ENCODE data around the gene COX7A2L.
"Not testable (repeated sequence)": the region's sequence is repeated elsewhere in the genome, so short reads cannot be mapped to it uniquely, and the experiment has no call there.

Gene COX7A2L

GRCh38 chr2:42367835-42368234 lies 6.8 kb upstream of the COX7A2L start:
- DNase-seq (ENCODE audit: low read depth) = no peak

- no peak for DNase-seq (ENCODE audit: low read depth)
These were observed 5.4 kb upstream of the COX7A2L start for GRCh38 chr2:42366411-42366810.

DNA sequence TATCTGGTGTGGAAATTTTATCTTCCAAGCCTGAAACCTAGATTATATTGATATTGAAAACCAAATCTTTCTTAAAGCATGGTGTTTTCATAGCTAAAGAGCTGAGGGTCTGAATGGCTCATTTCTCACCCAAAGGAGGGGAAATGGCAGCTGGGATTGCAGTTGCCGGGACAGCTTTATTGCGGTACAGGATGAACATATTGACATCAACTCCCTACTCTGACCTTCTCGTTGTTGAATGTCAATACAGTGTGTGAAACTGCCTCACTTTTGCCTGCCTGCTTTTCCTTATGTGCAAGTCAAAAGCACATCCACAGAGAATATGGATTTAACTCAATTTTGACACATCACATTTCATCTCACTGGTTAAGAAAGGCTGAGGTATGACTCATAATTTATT lies 3.6 kb upstream of the COX7A2L start:
- no peak for DNase-seq (ENCODE audit: low read depth)

DNA sequence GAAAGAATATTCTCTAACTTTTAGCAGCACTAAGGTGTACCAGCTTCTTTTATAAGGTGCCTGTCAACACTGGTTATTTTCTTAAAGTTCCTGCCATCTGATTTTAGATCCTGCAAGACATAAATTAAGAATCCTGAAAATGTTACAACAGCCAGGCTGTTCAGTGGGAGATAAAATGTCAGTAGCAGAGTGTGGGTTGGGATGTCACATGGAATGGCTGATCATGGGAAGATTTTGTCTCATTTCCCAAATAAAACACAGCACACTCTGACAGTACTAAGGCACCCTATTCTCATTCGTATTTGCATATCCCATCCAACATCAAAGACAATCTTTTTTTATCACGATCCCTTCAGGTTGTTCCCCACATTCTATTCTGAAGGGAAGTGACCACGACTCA lies 2.4 kb upstream of the COX7A2L start:
- no peak for DNase-seq (ENCODE audit: low read depth)

- no peak for DNase-seq (ENCODE audit: low read depth)
These were observed 789 bp upstream of the COX7A2L start for GRCh38 chr2:42361728-42362283.

DNA sequence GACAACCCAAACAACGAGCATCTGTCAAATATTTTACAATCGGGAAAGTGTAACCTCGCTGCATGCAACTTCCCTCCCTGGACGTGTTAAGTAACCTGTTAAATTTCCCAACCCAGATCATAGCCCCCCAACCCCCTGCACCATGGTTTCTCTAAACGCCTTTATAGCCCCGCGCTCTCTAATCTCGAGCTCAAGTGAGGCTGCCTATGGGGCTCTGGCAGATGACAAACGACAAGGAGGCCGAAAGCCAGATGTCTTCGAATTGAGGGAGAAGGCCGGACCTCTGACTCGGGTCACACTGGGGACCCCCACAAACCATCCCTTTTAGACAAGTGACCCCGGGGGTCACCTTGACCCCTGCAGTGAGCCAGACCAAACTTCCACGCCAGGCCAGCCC lies 526 bp downstream of the COX7A2L start:
- DNase-seq (ENCODE audit: low read depth) = peak; percentile 24

- DNase-seq (ENCODE audit: low read depth) = peak; percentile 64
These were observed 993 bp downstream of the COX7A2L start for GRCh38 chr2:42359965-42360483.

GRCh38 chr2:42359304-42359964 lies 1.6 kb downstream of the COX7A2L start:
- peak; percentile 17 for DNase-seq (ENCODE audit: low read depth)

DNA sequence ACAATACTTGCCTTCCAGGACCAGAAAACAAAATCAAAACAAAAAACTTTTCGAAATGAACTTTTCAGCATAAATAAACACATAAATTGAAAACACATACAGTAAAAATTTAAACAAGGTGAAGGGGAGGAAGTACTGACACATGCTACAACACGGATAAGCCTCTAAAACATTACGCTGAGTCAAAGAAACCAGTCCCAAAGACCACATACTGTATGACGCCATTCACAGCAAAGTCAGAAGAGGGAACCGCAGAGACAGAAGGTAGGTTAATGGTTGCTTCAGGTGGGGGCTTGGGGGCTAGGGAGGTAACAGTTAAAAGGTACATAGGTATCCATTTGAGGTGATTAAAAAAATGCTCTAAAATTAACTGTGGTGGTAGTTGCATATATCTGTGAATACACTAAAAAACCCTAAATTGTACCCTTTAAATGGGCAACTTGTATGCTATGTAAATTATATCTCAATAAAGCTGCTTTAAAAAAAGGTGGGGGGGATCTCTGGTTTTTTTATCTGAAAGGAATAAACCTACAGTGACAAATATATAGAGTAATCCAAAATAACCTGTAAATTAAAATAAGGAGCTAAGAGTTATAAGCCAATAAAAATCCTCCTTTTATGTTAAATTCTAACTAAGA lies 7.1 kb downstream of the COX7A2L start:
- peak; percentile 22 for DNase-seq (ENCODE audit: low read depth)

- DNase-seq (ENCODE audit: low read depth) = no peak
These were observed 9.2 kb downstream of the COX7A2L start for GRCh38 chr2:42351864-42352263.

DNA sequence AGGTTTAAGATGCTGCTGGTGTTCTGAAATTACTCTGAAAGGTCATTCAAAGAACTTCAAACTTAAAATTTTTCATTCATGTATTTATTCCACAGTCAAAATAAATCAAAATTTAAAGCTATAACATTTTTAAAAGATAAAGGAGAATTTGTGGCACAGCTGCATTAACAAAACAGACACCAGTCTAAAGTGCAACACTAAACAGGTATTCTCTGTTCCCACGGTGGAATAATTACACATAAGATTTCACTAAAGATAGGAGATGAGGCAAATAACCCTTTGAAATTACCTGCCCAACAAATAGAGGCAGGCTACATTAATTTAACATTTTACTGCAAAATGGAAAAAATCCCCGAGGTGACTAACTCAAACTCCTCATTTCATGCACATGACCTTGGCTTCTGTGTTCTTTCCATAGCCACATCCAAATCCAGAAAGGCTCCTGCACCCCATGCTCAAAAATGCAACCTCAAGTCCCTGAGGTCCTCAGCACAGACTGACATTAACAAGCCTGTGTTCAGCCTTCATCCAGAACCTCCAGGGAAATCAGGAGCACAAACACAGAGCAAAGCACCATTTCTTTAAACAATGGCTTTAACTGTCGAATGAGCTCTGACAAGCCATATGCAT lies 10.5 kb downstream of the COX7A2L start:
- DNase-seq (ENCODE audit: low read depth) = no peak

GRCh38 chr2:42348113-42348805 lies 12.8 kb downstream of the COX7A2L start:
- no peak for DNase-seq (ENCODE audit: low read depth)

- not testable (repeated sequence) for DNase-seq (ENCODE audit: low read depth)
These were observed 13.5 kb downstream of the COX7A2L start for GRCh38 chr2:42347518-42347917.

GRCh38 chr2:42346856-42347255 lies 14.2 kb downstream of the COX7A2L start:
- not testable (repeated sequence) for DNase-seq (ENCODE audit: low read depth)

DNA sequence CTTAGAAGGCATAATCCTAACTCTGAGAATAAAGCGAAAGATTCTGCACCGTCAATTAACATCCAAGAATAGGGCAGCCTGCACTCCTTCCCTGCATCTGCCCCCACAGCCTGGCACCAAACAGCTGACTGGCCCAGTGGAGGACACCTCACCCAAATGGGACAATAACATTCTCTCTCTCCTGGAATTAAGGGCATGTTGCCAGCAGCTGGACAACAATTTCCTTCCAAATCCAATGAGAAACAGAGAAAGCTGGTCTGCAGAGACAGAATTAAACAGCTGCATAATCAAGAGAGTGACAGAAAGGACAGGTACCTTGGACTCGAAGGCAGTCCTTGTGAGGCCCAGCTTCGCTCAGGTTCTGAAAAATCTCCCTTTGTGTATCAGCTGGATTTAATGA lies 15.0 kb downstream of the COX7A2L start:
- DNase-seq (ENCODE audit: low read depth) = no peak

DNA sequence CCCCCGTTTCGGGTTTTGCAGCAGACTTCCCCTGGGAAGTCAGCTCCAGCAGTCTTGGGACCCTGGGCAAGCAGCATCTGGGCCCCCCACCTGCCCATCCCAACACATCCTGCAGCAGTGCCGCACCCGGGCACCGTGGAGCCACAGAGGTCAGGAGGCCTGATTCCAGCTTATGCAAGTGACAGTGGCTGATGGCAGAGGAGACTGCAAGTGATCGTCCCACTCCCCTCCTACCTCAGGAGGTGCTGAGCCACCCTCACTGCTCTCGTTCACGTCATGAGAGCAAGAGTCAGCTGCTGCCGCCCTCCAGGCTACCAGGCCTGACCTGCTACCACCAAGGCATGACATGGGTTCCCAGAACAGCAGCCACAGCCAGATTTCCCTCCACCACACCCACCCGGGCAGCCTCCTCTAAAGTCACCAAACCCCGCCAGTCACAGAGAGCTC lies 18.2 kb downstream of the COX7A2L start:
- no peak for DNase-seq (ENCODE audit: low read depth)

- peak; percentile 96 for DNase-seq (ENCODE audit: low read depth)
These were observed 18.8 kb downstream of the COX7A2L start for GRCh38 chr2:42342061-42342794.

DNA sequence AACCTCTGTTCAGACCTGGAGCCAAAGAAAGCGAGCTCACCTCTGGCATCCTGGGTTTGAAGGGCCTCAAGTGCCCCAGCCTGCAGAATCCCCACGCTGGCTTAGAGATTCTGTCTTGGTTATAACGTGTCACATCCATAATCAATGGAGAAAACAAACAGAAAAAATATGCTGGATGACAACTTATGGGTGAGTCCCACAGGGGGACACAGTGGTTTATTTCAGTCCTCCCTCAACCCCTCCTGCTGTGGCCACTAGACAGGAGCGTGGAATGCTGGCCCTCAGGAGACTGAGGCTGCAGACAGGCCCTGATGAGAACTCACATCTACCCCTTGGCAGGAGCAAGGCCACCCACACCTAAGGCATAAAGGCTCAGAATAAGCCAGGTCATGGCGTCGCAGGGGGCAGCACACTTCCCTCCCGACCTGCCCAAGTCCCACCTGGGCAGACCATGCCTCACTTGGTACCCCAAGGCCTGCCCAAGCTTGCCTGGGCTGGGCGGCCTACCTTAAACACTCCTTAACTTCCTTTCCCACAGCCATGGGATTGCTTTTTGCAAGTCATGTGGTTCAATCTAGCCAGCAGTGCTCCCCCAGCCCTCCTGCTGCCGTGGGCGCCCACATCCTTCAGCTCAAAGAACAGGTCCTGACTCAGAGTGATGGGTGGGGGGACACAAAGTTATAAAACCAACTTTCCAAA lies 19.9 kb downstream of the COX7A2L start:
- no peak for DNase-seq (ENCODE audit: low read depth)

- DNase-seq (ENCODE audit: low read depth) = no peak
These were observed 20.7 kb downstream of the COX7A2L start for GRCh38 chr2:42340045-42340937.
